Left colon (tissue), 2 donors: ENCODE results near the gene TSEN34. TPM values are rescaled to one million over a fixed set of nuclear protein-coding genes. Genes with fewer than 3 reads are reported as not detected.
"Not testable (repeated sequence)": the region's sequence is repeated elsewhere in the genome, so short reads cannot be mapped to it uniquely, and the experiment has no call there.

Experiments used
- ATAC-seq: fragments of 200-7000 bp; cut with Tn5 transposase; one replicate; pipeline ENCODE4 v1.9.1; 2020; ENCODE audit warnings: mild to moderate bottlenecking, moderate library complexity
- DNase-seq, 2 donors: peaks; one replicate each; pipeline ENCODE4 v3.0.0-alpha.2; 2020
- intact Hi-C, 2 donors: fragments of 100-400 bp; cut with DNase I in 1 of 2; cut with micrococcal nuclease in 1 of 2; formaldehyde crosslinking; loops; one replicate each; pipeline versions ENCODE4 v1.11.2 to v1.14.0; 2022; cut with DNase I, micrococcal nuclease
- total RNA-seq, 2 donors: library from RNA; stranded (reverse); fragmentation: NEBNext Ultra II Directional; extraction: Animal tissue kit (Norgen Biotek cat#: 25700); gene quantifications; one replicate each; pipeline ENCODE4 v1.2.1, GENCODE V29; 2021
- donor health status: DM: no; HTN: no; CAD: no.
- donor health status: DM: yes; HTN: yes; CAD: no.

Gene TSEN34
- total RNA-seq, 2 donors from 2014 or later = 38.9 to 41.6 TPM

- not testable (repeated sequence) for ATAC-seq, DNase-seq
- intact Hi-C loops = loop anchor here in 1 of 2 donors (2.0 kb wide), 1 partner anchor 21 kb away; the partner anchor contains the start of gene LILRB3
Observed at GRCh38 chr19:54243809-54244208, 52.7 kb downstream of the TSEN34 start.

Other genes with a start within 250 kb of the TSEN34 start
- under 1 TPM in 1 of 2 donors, not detected in 1; 0.03 TPM for gene CACNG8, start 228.4 kb upstream of the TSEN34 start, total RNA-seq
- not detected for gene CACNG6, start 199.7 kb upstream of the TSEN34 start, total RNA-seq
- gene VSTM1, start 127.4 kb upstream of the TSEN34 start, total RNA-seq = not detected
- not detected for gene TARM1, start 109.9 kb upstream of the TSEN34 start, total RNA-seq
- under 1 TPM; 0.67 to 0.98 TPM for gene OSCAR, start 90.5 kb upstream of the TSEN34 start, total RNA-seq
- 100 to 1,000 TPM; 146 to 147 TPM for gene NDUFA3, start 88.5 kb upstream of the TSEN34 start, total RNA-seq
- gene TFPT, start 75.7 kb upstream of the TSEN34 start, total RNA-seq = 10 to 100 TPM; 12.4 to 12.7 TPM
- 10 to 100 TPM; 37.4 to 38.6 TPM for gene PRPF31, start 75.6 kb upstream of the TSEN34 start, total RNA-seq
- 10 to 100 TPM; 32.9 to 42.2 TPM for gene CNOT3, start 53.5 kb upstream of the TSEN34 start, total RNA-seq
- gene LENG1, start 31.6 kb upstream of the TSEN34 start, total RNA-seq = 1 to 10 TPM; 5.3 to 7.3 TPM
- 100 to 1,000 TPM; 209 to 217 TPM for gene TMC4, start 18.1 kb upstream of the TSEN34 start, total RNA-seq
- 100 to 1,000 TPM; 144 to 152 TPM for gene MBOAT7, start 1.7 kb upstream of the TSEN34 start, total RNA-seq
- 1,000 to 10,000 TPM in 1 of 2 donors, 100 to 1,000 TPM in 1; 962 to 1,034 TPM for gene RPS9, start 9.6 kb downstream of the TSEN34 start, total RNA-seq
- gene LILRB3, start 31.7 kb downstream of the TSEN34 start, total RNA-seq = 1 to 10 TPM; 2.0 to 3.5 TPM
- 1 to 10 TPM in 1 of 2 donors, under 1 TPM in 1; 0.55 to 1.1 TPM for gene LILRA6, start 51.5 kb downstream of the TSEN34 start, total RNA-seq
- gene LILRB5, start 66.0 kb downstream of the TSEN34 start, total RNA-seq = 10 to 100 TPM in 1 of 2 donors, 1 to 10 TPM in 1; 4.8 to 10.9 TPM
- 1 to 10 TPM in 1 of 2 donors, under 1 TPM in 1; 0.98 to 3.2 TPM for gene LILRB2, start 89.8 kb downstream of the TSEN34 start, total RNA-seq
- gene LILRA5, start 121.9 kb downstream of the TSEN34 start, total RNA-seq = 1 to 10 TPM in 1 of 2 donors, under 1 TPM in 1; 0.82 to 2.2 TPM
- not detected for gene LILRA4, start 147.9 kb downstream of the TSEN34 start, total RNA-seq
- 10 to 100 TPM in 1 of 2 donors, 1 to 10 TPM in 1; 3.8 to 13.2 TPM for gene LAIR1, start 173.6 kb downstream of the TSEN34 start, total RNA-seq
- gene TTYH1, start 224.2 kb downstream of the TSEN34 start, total RNA-seq = 1 to 10 TPM in 1 of 2 donors, not detected in 1; 1.1 TPM